Calu3 (cell line): ENCODE results near the gene ERCC1. TPM values are rescaled to one million over a fixed set of nuclear protein-coding genes. Genes with fewer than 3 reads are reported as not detected.

Experiments
- BruUV-seq: library from RNA; stranded (reverse); fragments of 400-500 nt; replicated peaks from 2 replicates; lab custom pipeline; 2021; lab: Mats Ljungman, UMichigan
- CTCF ChIA-PET: fragments of 300-600 bp; sonication (Branson Sonifier 250); formaldehyde crosslinking; loops from one replicate; lab custom pipeline; 2022; ENCODE audit warnings: antibody characterized with exemption; lab: Charles Lee
- DNase-seq: peaks from one replicate; pipeline ENCODE4 v3.0.0; 2022
- H3K27ac Mint-ChIP-seq: one replicate; pipeline ENCODE4 v1.8.0; 2022; ENCODE audit warnings: mixed read lengths; ENCODE audit not compliant: unreplicated experiment
- H3K27me3 Mint-ChIP-seq: one replicate; pipeline ENCODE4 v1.8.0; 2022; ENCODE audit warnings: mixed read lengths; ENCODE audit not compliant: unreplicated experiment
- H3K36me3 Mint-ChIP-seq: one replicate; pipeline ENCODE4 v1.8.0; 2022; ENCODE audit warnings: mild to moderate bottlenecking, moderate library complexity, mixed read lengths; ENCODE audit not compliant: insufficient read depth, unreplicated experiment
- H3K4me1 Mint-ChIP-seq: one replicate; pipeline ENCODE4 v1.8.0; 2022; ENCODE audit warnings: mild to moderate bottlenecking, low read depth, mixed read lengths; ENCODE audit not compliant: unreplicated experiment
- H3K4me3 Mint-ChIP-seq: one replicate; pipeline ENCODE4 v1.8.0; 2022; ENCODE audit warnings: mild to moderate bottlenecking, low read depth, moderate library complexity, mixed read lengths; ENCODE audit not compliant: unreplicated experiment
- H3K9me3 Mint-ChIP-seq: one replicate; pipeline ENCODE4 v1.8.0; 2022; ENCODE audit warnings: low read depth, mixed read lengths; ENCODE audit not compliant: unreplicated experiment
- CTCF ChIP-seq: fragments of 200-600 bp; IDR thresholded peaks from one replicate; pipeline ENCODE4 v1.8.0; 2022; ENCODE audit warnings: antibody characterized with exemption; ENCODE audit not compliant: unreplicated experiment
- intact Hi-C: fragments of 100-400 bp; cut with micrococcal nuclease; formaldehyde crosslinking; loops from one replicate; pipeline ENCODE4 v1.10.0; 2022; ENCODE audit not compliant: unreplicated experiment
- total RNA-seq: library from RNA; stranded (reverse); gene quantifications from 2 replicates; pipeline ENCODE4 v1.2.3, GENCODE V29; 2022

The ERCC1 gene
- total RNA-seq, 1 experiment from 2014 or later = 55.7 TPM

- H3K36me3 Mint-ChIP-seq = peaks cover 30% of the 10 kb centered on the region
- no peak overlapping the region for H3K27ac Mint-ChIP-seq
- no peak for TF ChIP-seq CTCF
- no TSS peak for BruUV-seq
- CTCF ChIA-PET = no interaction called here
- H3K27me3 Mint-ChIP-seq = no peaks in the 10 kb centered on the region
- no peak overlapping the region for H3K4me3 Mint-ChIP-seq
- H3K4me1 Mint-ChIP-seq = peaks cover 4% of the 10 kb centered on the region
- no peaks in the 10 kb centered on the region for H3K9me3 Mint-ChIP-seq
- intact Hi-C loops = no loop called here
- DNase-seq = no peak
Observed at GRCh38 chr19:45363861-45364459, 59.8 kb downstream of the ERCC1 start.

GRCh38 chr19:45362291-45362690, 61.4 kb downstream of the ERCC1 start:
- Mint-ChIP-seq H3K4me1 (no peaks in the 10 kb centered on the region), H3K4me3 (no peak overlapping the region), H3K27ac (no peak overlapping the region), H3K9me3 (no peaks in the 10 kb centered on the region), H3K36me3 (peaks cover 37% of the 10 kb centered on the region), H3K27me3 (no peaks in the 10 kb centered on the region)
- CTCF ChIA-PET = no interaction called here
- no peak for TF ChIP-seq CTCF
- intact Hi-C loops = no loop called here
- BruUV-seq = no TSS peak
- DNase-seq = no peak

- TF ChIP-seq CTCF = no peak
- DNase-seq = no peak
- Mint-ChIP-seq H3K27ac (no peak overlapping the region), H3K4me3 (no peak overlapping the region), H3K36me3 (peaks cover 42% of the 10 kb centered on the region), H3K4me1 (no peaks in the 10 kb centered on the region), H3K9me3 (no peaks in the 10 kb centered on the region), H3K27me3 (no peaks in the 10 kb centered on the region)
- intact Hi-C loops = no loop called here
- CTCF ChIA-PET = no interaction called here
- no TSS peak for BruUV-seq
Observed at GRCh38 chr19:45361608-45362007, 62.1 kb downstream of the ERCC1 start.

- no peaks in the 10 kb centered on the region for H3K4me1 Mint-ChIP-seq
- BruUV-seq = no TSS peak
- no peaks in the 10 kb centered on the region for H3K9me3 Mint-ChIP-seq
- H3K27me3 Mint-ChIP-seq = no peaks in the 10 kb centered on the region
- no peak for DNase-seq
- TF ChIP-seq CTCF = no peak
- no peak overlapping the region for H3K27ac Mint-ChIP-seq
- peaks cover 56% of the 10 kb centered on the region for H3K36me3 Mint-ChIP-seq
- CTCF ChIA-PET = no interaction called here
- intact Hi-C loops = no loop called here
- no peak overlapping the region for H3K4me3 Mint-ChIP-seq
Observed at GRCh38 chr19:45358213-45358792, 65.4 kb downstream of the ERCC1 start.
